CD8-positive, alpha-beta memory T cell (primary cell): ENCODE results near the gene LMX1B. TPM values are rescaled to one million over a fixed set of nuclear protein-coding genes. Genes with fewer than 3 reads are reported as not detected.
A peak's percentile ranks its signal among the peaks of the same experiment; 100 is the strongest.

ENCODE experiments used
- CTCF ChIA-PET: fragments of 350-600 bp; sonication (Branson Sonifier 250); formaldehyde crosslinking; loops from one replicate; lab custom pipeline; 2021; ENCODE audit warnings: antibody characterized with exemption; lab: Charles Lee
- POLR2A ChIA-PET: fragments of 350-600 bp; sonication (Branson Sonifier 250); formaldehyde crosslinking; loops from one replicate; lab custom pipeline; 2021; ENCODE audit warnings: antibody characterized with exemption; lab: Charles Lee
- DNase-seq, 5 donors: peaks; one replicate each; pipeline versions ENCODE4 v3.0.0 to v3.0.0-alpha.2; 2020 to 2022; ENCODE audit warnings: mixed read lengths in 1 of 5
- H3K27ac ChIP-seq: one replicate; pipeline ENCODE4 v1.7.0; 2013; ENCODE audit warnings: low read depth, mild to moderate bottlenecking, low read length, moderate library complexity
- H3K27me3 ChIP-seq: 2 replicates; pipeline ENCODE4 v1.7.0; 2013; ENCODE audit warnings: low read length, mild to moderate bottlenecking; ENCODE audit not compliant: insufficient read depth, poor library complexity, severe bottlenecking
- H3K36me3 ChIP-seq: 2 replicates; pipeline ENCODE4 v1.7.0; 2013; ENCODE audit warnings: mild to moderate bottlenecking, low read length, moderate library complexity; ENCODE audit not compliant: insufficient read depth
- H3K4me1 ChIP-seq: 2 replicates; pipeline ENCODE4 v1.7.0; 2013; ENCODE audit warnings: mild to moderate bottlenecking, low read length, moderate library complexity; ENCODE audit not compliant: insufficient read depth
- H3K4me3 ChIP-seq: 2 replicates; pipeline ENCODE4 v1.7.0; 2013; ENCODE audit warnings: mild to moderate bottlenecking, low read length
- H3K9me3 ChIP-seq: 2 replicates; pipeline ENCODE4 v1.7.0; 2013; ENCODE audit warnings: mild to moderate bottlenecking, low read length
- H3K27ac Mint-ChIP-seq, 8 donors: one replicate each; pipeline ENCODE4 v1.8.0; 2020 to 2021; ENCODE audit warnings: mixed read lengths in 8 of 8, mild to moderate bottlenecking in 6 of 8, inconsistent platforms in 3 of 8, moderate library complexity in 3 of 8
- H3K27me3 Mint-ChIP-seq, 2 donors: one replicate each; pipeline ENCODE4 v1.8.0; 2020 to 2021; ENCODE audit warnings: mixed read lengths in 2 of 2, mild to moderate bottlenecking in 1 of 2, moderate library complexity in 1 of 2
- H3K36me3 Mint-ChIP-seq, 3 donors: one replicate each; pipeline ENCODE4 v1.8.0; 2020 to 2021; ENCODE audit warnings: mixed read lengths in 3 of 3, inconsistent platforms in 1 of 3, mild to moderate bottlenecking in 1 of 3
- H3K4me1 Mint-ChIP-seq, 3 donors: one replicate each; pipeline ENCODE4 v1.8.0; 2020 to 2021; ENCODE audit warnings: mixed read lengths in 3 of 3, inconsistent platforms in 1 of 3, mild to moderate bottlenecking in 1 of 3
- H3K4me3 Mint-ChIP-seq, 7 donors: one replicate each; pipeline ENCODE4 v1.8.0; 2020 to 2021; ENCODE audit warnings: mixed read lengths in 7 of 7, mild to moderate bottlenecking in 6 of 7, moderate library complexity in 4 of 7, inconsistent platforms in 2 of 7
- H3K9me3 Mint-ChIP-seq, 5 donors: one replicate each; pipeline ENCODE4 v1.8.0; 2020 to 2022; ENCODE audit warnings: mixed read lengths in 5 of 5, mild to moderate bottlenecking in 3 of 5, moderate library complexity in 2 of 5, inconsistent platforms in 1 of 5
- polyA plus RNA-seq: library from polyadenylated mRNA; unstranded; fragments of 300-500 nt; fragmentation: Illumina TruSeq; gene quantifications from one replicate; pipeline ENCODE4 v1.2.3, GENCODE V29; 2021
- total RNA-seq, 2 experiments: library from RNA; stranded (reverse); gene quantifications; one replicate each; pipeline ENCODE4 v1.2.3, GENCODE V29; 2021

The LMX1B gene
- total and polyA plus RNA-seq, 3 experiments from 2014 or later: not detected

- H3K4me3 ChIP-seq: no peak overlapping the region
- Mint-ChIP-seq H3K27me3 (peaks cover 34 to 70% of the 10 kb centered on the region in 2 donors), H3K36me3 (no peaks in the 10 kb centered on the region)
Measured at GRCh38 chr9:126591922-126592321, 21.8 kb upstream of the LMX1B start.

DNA sequence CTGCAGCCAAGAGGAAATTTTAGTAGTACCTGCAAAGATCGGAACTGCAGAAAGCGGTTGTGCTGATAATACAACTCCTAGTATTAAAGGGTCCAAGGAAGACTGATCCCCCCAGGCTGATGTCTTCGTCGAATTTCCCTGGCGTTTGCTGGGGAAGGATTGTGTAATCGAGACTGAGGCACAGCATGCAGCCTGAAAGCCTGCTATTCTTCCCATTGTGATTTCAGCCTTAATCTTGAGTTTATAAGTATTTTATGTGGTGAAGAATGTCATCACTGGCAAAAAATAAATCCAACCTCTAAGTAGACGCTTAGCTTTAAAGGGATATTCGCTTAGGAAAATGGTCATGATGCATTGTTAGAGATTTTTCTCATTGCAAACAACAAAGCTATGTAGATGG is 21.3 kb upstream of the LMX1B start:
- Mint-ChIP-seq H3K27me3 (peaks cover 30 to 70% of the 10 kb centered on the region in 2 donors), H3K4me1 (no peaks in the 10 kb centered on the region), H3K9me3 (peaks cover 0 to 5% (median 0%) of the 10 kb centered on the region in 5 donors), H3K36me3 (no peaks in the 10 kb centered on the region), H3K4me3 (no peak overlapping the region), H3K27ac (no peak overlapping the region)
- Histone ChIP-seq H3K4me3 (no peak overlapping the region), H3K9me3 (no peaks in the 10 kb centered on the region), H3K36me3 (no peaks in the 10 kb centered on the region), H3K27me3 (peaks cover 8% of the 10 kb centered on the region), H3K27ac (no peak overlapping the region), H3K4me1 (no peaks in the 10 kb centered on the region)
- CTCF ChIA-PET: interaction anchor here (1.9 kb wide), 1 partner anchor 19 kb away, joined by 4 read pairs; no protein-coding TSS in a partner anchor
- no peak for DNase-seq
- POLR2A ChIA-PET: no interaction called here

More at GRCh38 chr9:126591922-126592321, 21.8 kb upstream of the LMX1B start:
- Histone ChIP-seq H3K9me3 (no peaks in the 10 kb centered on the region), H3K4me1 (no peaks in the 10 kb centered on the region), H3K36me3 (no peaks in the 10 kb centered on the region), H3K27ac (no peak overlapping the region), H3K27me3 (peaks cover 8% of the 10 kb centered on the region)
- DNase-seq: no peak
- ChIA-PET POLR2A (no interaction called here), CTCF (interaction anchor here (1.9 kb wide), 1 partner anchor 19 kb away, joined by 4 read pairs; no protein-coding TSS in a partner anchor)
- Mint-ChIP-seq H3K27ac (no peak overlapping the region), H3K9me3 (peaks cover 0 to 5% (median 0%) of the 10 kb centered on the region in 5 donors), H3K4me1 (no peaks in the 10 kb centered on the region), H3K4me3 (no peak overlapping the region)

DNA sequence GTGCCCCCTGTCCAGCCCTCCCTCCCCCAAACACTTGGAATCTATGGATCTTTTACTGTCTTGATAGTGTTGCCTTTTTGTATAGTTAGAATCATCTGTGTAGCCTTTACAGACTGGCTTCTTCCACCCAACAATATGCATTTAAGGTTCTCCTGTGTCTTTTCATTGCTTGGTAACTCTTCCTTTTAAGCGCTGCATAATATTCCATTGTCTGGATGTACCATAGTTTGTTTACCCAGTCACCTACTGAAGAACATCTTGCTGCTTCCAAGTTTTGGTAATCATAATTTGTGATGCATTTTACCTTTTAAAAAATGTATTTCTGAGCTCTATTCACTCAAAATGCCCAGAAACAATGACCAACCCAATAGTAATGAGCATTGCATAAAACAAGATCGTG is 17.7 kb upstream of the LMX1B start:
- Mint-ChIP-seq H3K9me3 (peaks cover 0 to 5% (median 0%) of the 10 kb centered on the region in 5 donors), H3K27me3 (peaks cover 22 to 73% of the 10 kb centered on the region in 2 donors), H3K36me3 (no peaks in the 10 kb centered on the region), H3K4me3 (no peak overlapping the region), H3K4me1 (no peaks in the 10 kb centered on the region), H3K27ac (no peak overlapping the region)
- CTCF ChIA-PET: interaction anchor here (1.6 kb wide), 1 partner anchor 13 kb away, joined by 5 read pairs; no protein-coding TSS in a partner anchor
- Histone ChIP-seq H3K27ac (no peak overlapping the region), H3K36me3 (no peaks in the 10 kb centered on the region), H3K27me3 (peaks cover 8% of the 10 kb centered on the region), H3K4me3 (no peak overlapping the region), H3K9me3 (no peaks in the 10 kb centered on the region), H3K4me1 (no peaks in the 10 kb centered on the region)
- DNase-seq: no peak
- POLR2A ChIA-PET: no interaction called here

- H3K27me3 Mint-ChIP-seq: peaks cover 28 to 68% of the 10 kb centered on the region in 2 donors
- H3K27me3 ChIP-seq: peaks cover 11% of the 10 kb centered on the region
- no peak overlapping the region for H3K4me3 Mint-ChIP-seq
- no peak overlapping the region for H3K27ac Mint-ChIP-seq
- POLR2A ChIA-PET: no interaction called here
- no peaks in the 10 kb centered on the region for H3K36me3 ChIP-seq
- no peak for DNase-seq
- H3K4me1 ChIP-seq: no peaks in the 10 kb centered on the region
- H3K9me3 ChIP-seq: no peaks in the 10 kb centered on the region
- CTCF ChIA-PET: no interaction called here
- H3K4me1 Mint-ChIP-seq: no peaks in the 10 kb centered on the region
- H3K4me3 ChIP-seq: no peak overlapping the region
- H3K9me3 Mint-ChIP-seq: peaks cover 0 to 5% (median 0%) of the 10 kb centered on the region in 5 donors
- no peaks in the 10 kb centered on the region for H3K36me3 Mint-ChIP-seq
- H3K27ac ChIP-seq: no peak overlapping the region
Measured at GRCh38 chr9:126599047-126599650, 14.6 kb upstream of the LMX1B start.

GRCh38 chr9:126604059-126605055 is 9.4 kb upstream of the LMX1B start:
- H3K4me1 ChIP-seq: no peaks in the 10 kb centered on the region
- Mint-ChIP-seq H3K4me3 (no peak overlapping the region), H3K27ac (peak overlapping the region in 1 of 8 donors; percentile 2), H3K4me1 (peaks cover 0 to 3% (median 0%) of the 10 kb centered on the region in 3 donors), H3K27me3 (peaks cover 35 to 69% of the 10 kb centered on the region in 2 donors), H3K9me3 (no peaks in the 10 kb centered on the region), H3K36me3 (no peaks in the 10 kb centered on the region)
- H3K27ac ChIP-seq: no peak overlapping the region
- no peaks in the 10 kb centered on the region for H3K9me3 ChIP-seq
- H3K27me3 ChIP-seq: peaks cover 3% of the 10 kb centered on the region
- no peak overlapping the region for H3K4me3 ChIP-seq
- POLR2A ChIA-PET: no interaction called here
- CTCF ChIA-PET: interaction anchor here (1.1 kb wide), 1 partner anchor 85 kb away, joined by 3 read pairs; no protein-coding TSS in a partner anchor
- no peaks in the 10 kb centered on the region for H3K36me3 ChIP-seq
- no peak for DNase-seq

- Histone ChIP-seq H3K4me1 (no peaks in the 10 kb centered on the region), H3K27ac (no peak overlapping the region), H3K9me3 (no peaks in the 10 kb centered on the region), H3K4me3 (no peak overlapping the region), H3K27me3 (peaks cover 8% of the 10 kb centered on the region), H3K36me3 (no peaks in the 10 kb centered on the region)
- CTCF ChIA-PET: no interaction called here
- no peak for DNase-seq
- Mint-ChIP-seq H3K27me3 (peaks cover 45 to 68% of the 10 kb centered on the region in 2 donors), H3K4me1 (peaks cover 0 to 6% (median 2%) of the 10 kb centered on the region in 3 donors), H3K9me3 (no peaks in the 10 kb centered on the region), H3K27ac (no peak overlapping the region), H3K4me3 (no peak overlapping the region), H3K36me3 (no peaks in the 10 kb centered on the region)
- POLR2A ChIA-PET: no interaction called here
Measured at GRCh38 chr9:126605792-126606482, 7.8 kb upstream of the LMX1B start.

- CTCF ChIA-PET: no interaction called here
- peaks cover 4% of the 10 kb centered on the region for H3K4me1 ChIP-seq
- no peak overlapping the region for H3K27ac ChIP-seq
- H3K9me3 Mint-ChIP-seq: no peaks in the 10 kb centered on the region
- H3K36me3 Mint-ChIP-seq: no peaks in the 10 kb centered on the region
- POLR2A ChIA-PET: no interaction called here
- no peaks in the 10 kb centered on the region for H3K9me3 ChIP-seq
- H3K4me1 Mint-ChIP-seq: peaks cover 4 to 11% (median 7%) of the 10 kb centered on the region in 3 donors
- H3K36me3 ChIP-seq: no peaks in the 10 kb centered on the region
- peaks cover 10% of the 10 kb centered on the region for H3K27me3 ChIP-seq
- H3K4me3 ChIP-seq: no peak overlapping the region
- H3K27me3 Mint-ChIP-seq: peaks cover 47 to 69% of the 10 kb centered on the region in 2 donors
- DNase-seq: no peak
- H3K27ac Mint-ChIP-seq: no peak overlapping the region
- no peak overlapping the region for H3K4me3 Mint-ChIP-seq
Measured at GRCh38 chr9:126606483-126606870, 7.3 kb upstream of the LMX1B start.
